K562 (cell line): ENCODE measurements around the gene PPP1R12C. TPM values are rescaled to one million over a fixed set of nuclear protein-coding genes. Genes with fewer than 3 reads are reported as not detected.

Source experiments
- ATF7 ChIP-seq: fragments of 450-650 bp; IDR thresholded peaks from 2 replicates; pipeline ENCODE4 v1.7.1; 2014; ENCODE audit warnings: mild to moderate bottlenecking, moderate library complexity
- CBX8 ChIP-seq: fragments of 200-600 bp; sonication (generic); IDR thresholded peaks from 2 replicates; pipeline ENCODE4 v1.6.1; 2012; ENCODE audit warnings: borderline replicate concordance, mixed run types, low read depth, mild to moderate bottlenecking, moderate library complexity, mixed read lengths, low read length, control low read depth, inconsistent platforms; ENCODE audit not compliant: poor library complexity, severe bottlenecking; ENCODE audit errors: extremely low read depth
- MIER1 ChIP-seq: fragments of 450-650 bp; IDR thresholded peaks from 2 replicates; pipeline ENCODE4 v1.6.1; 2016; ENCODE audit warnings: antibody characterized with exemption, mild to moderate bottlenecking, low read depth
- SMARCE1 ChIP-seq: fragments of 450-650 bp; IDR thresholded peaks from 2 replicates; pipeline ENCODE4 v1.7.1; 2016; ENCODE audit warnings: mild to moderate bottlenecking
- TARDBP ChIP-seq: fragments of 450-650 bp; IDR thresholded peaks from 2 replicates; pipeline ENCODE4 v1.6.1; 2016
- XRCC3 ChIP-seq: fragments of 450-650 bp; IDR thresholded peaks from 2 replicates; pipeline ENCODE4 v1.6.1; 2017; ENCODE audit warnings: mild to moderate bottlenecking, moderate library complexity
- ZBTB8A ChIP-seq: fragments of 450-650 bp; IDR thresholded peaks from 2 replicates; pipeline ENCODE4 v1.6.1; 2018; ENCODE audit warnings: mild to moderate bottlenecking, moderate library complexity; ENCODE audit not compliant: partially characterized antibody
- ZNF707 ChIP-seq: fragments of 250-450 bp; sonication (Bioruptor Pico); conservative IDR thresholded peaks from 2 replicates; pipeline ENCODE4 v1.8.0; 2022; ENCODE audit warnings: inconsistent platforms, mild to moderate bottlenecking, moderate library complexity
- ZSCAN32 ChIP-seq: fragments of 450-650 bp; formaldehyde crosslinking; IDR thresholded peaks from 2 replicates; pipeline ENCODE4 v1.4.0; 2020; ENCODE audit warnings: mild to moderate bottlenecking, moderate library complexity
- polyA plus RNA-seq, 8 experiments: library from polyadenylated mRNA; depleted of rRNA in 4 of 8; stranded (reverse) in 5 of 8; unstranded in 3 of 8; fragments of >200 nt; fragmentation: Nextera tagmentation in 2 of 8; fragmentation: Illumina TruSeq in 1 of 8; extraction: Ambion mirVana in 2 of 8; extraction: Trizol in 1 of 8; gene quantifications; 2 replicates each; pipeline versions ENCODE4 v1.2.1 to v1.2.3, GENCODE V29; 2011 to 2014; ENCODE audit warnings: inconsistent platforms in 1 of 8, missing spikeins in 1 of 8
- total RNA-seq, 7 experiments: library from RNA; depleted of rRNA in 6 of 7; stranded (reverse); fragments of >200 nt in 6 of 7; fragmentation: Illumina TruSeq in 2 of 7; extraction: Trizol in 2 of 7; gene quantifications; 2 replicates each; pipeline versions ENCODE4 v1.2.1 to v1.2.3, GENCODE V29; 2011 to 2021; ENCODE audit warnings: low replicate concordance in 1 of 7
- TF ChIP-seq, protein P1 (sequence below), 2 experiments: fragments of 450-650 bp in 1 of 2; sonication (generic) in 1 of 2; formaldehyde crosslinking in 1 of 2; IDR thresholded peaks in 1 of 2; conservative IDR thresholded peaks in 1 of 2; 2 replicates each; pipeline versions ENCODE4 v1.6.1 to v1.8.1; 2016 to 2023; ENCODE audit warnings: mild to moderate bottlenecking in 2 of 2, moderate library complexity in 2 of 2, inconsistent platforms in 1 of 2, missing genetic modification reagents in 1 of 2
- TF ChIP-seq, protein P2 (sequence below): fragments of 450-650 bp; formaldehyde crosslinking; IDR thresholded peaks from 2 replicates; pipeline ENCODE4 v1.4.0; 2022; ENCODE audit warnings: missing genetic modification characterization
- TF ChIP-seq, protein P3 (sequence below), 2 experiments: fragments of 450-650 bp in 1 of 2; sonication (generic) in 1 of 2; formaldehyde crosslinking; conservative IDR thresholded peaks; 2 replicates each; pipeline versions ENCODE4 v1.4.0 to v1.8.1; 2020 to 2022; ENCODE audit warnings: mild to moderate bottlenecking in 1 of 2, missing genetic modification reagents in 1 of 2
- TF ChIP-seq, protein P4 (sequence below): fragments of 150-350 bp; conservative IDR thresholded peaks from 2 replicates; pipeline ENCODE4 v1.6.1; 2014; ENCODE audit warnings: low read length
- TF ChIP-seq, protein P5 (sequence below): fragments of 450-650 bp; IDR thresholded peaks from 2 replicates; pipeline ENCODE4 v1.6.1; 2014; ENCODE audit warnings: low read depth, mild to moderate bottlenecking, moderate library complexity, borderline replicate concordance

PPP1R12C gene
- total and polyA plus RNA-seq, 9 of the 15 experiments (the other 6 are each of a cell fraction or from before 2014, with no cell fraction given), result 1.8 to 136 (median 33.7) TPM

DNA sequence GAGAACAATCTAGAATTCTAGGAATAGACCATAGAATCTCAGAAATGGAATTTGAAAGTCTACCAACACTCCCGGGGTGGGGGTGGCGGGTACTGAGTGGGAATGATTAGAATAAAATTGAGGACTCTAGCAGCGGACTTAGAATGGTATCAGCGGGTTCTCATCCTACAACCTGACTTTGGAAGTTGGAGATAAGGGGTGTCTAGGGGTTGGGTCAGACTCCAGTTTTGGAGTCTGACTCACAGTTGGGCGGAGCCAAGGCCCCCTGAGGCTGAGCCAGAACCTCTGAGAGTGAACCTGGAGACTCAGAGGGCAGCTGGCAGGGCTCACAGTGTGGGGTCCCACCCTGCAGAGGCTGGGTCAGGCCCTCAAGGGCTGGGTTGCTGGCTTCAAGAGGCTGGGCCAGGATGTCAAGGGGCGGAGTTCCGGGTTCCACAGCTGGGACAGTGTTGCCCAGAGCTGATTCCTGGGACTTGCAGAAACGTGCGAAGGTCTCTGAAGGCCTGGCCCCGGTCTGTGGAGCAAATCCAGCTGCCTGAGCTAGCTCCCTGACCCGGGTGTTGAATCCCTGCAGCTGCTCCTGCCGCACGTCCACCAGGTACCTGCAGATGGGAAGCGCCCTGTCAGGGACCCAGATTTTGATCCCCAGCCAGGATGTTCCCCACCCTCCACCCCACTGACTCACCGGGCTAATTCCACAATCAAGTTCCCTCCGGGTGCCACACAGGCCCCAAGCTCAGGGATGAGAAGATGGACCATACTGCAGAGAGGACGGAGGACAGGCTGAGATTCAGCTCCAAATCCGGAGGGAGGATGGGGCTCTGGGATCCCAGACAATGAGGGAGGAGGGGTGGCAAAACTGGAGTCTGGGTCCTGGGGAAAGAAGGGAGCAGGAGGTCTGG lies 41.7 kb upstream of the PPP1R12C start (continued):
- TF ChIP-seq, protein P1, sequence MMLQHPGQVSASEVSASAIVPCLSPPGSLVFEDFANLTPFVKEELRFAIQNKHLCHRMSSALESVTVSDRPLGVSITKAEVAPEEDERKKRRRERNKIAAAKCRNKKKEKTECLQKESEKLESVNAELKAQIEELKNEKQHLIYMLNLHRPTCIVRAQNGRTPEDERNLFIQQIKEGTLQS (IDR thresholded peaks at IDR 0.05), result peak; percentile 99
- TF ChIP-seq, protein P1 (CRISPR knock-in tag; conservative IDR thresholded peaks at IDR 0.05), result peak; percentile 100
- no peak for TF ChIP-seq CBX8
- TF ChIP-seq, protein P2, sequence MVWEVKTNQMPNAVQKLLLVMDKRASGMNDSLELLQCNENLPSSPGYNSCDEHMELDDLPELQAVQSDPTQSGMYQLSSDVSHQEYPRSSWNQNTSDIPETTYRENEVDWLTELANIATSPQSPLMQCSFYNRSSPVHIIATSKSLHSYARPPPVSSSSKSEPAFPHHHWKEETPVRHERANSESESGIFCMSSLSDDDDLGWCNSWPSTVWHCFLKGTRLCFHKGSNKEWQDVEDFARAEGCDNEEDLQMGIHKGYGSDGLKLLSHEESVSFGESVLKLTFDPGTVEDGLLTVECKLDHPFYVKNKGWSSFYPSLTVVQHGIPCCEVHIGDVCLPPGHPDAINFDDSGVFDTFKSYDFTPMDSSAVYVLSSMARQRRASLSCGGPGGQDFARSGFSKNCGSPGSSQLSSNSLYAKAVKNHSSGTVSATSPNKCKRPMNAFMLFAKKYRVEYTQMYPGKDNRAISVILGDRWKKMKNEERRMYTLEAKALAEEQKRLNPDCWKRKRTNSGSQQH, result no peak
- no peak for TF ChIP-seq ZSCAN32 (CRISPR knock-in tag)
- TF ChIP-seq ZNF707 (CRISPR knock-in tag), result no peak
- TF ChIP-seq, protein P3, sequence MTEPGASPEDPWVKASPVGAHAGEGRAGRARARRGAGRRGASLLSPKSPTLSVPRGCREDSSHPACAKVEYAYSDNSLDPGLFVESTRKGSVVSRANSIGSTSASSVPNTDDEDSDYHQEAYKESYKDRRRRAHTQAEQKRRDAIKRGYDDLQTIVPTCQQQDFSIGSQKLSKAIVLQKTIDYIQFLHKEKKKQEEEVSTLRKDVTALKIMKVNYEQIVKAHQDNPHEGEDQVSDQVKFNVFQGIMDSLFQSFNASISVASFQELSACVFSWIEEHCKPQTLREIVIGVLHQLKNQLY (CRISPR knock-in tag; conservative IDR thresholded peaks at IDR 0.05), result no peak
- TF ChIP-seq MIER1, result no peak
- TF ChIP-seq, protein P4, sequence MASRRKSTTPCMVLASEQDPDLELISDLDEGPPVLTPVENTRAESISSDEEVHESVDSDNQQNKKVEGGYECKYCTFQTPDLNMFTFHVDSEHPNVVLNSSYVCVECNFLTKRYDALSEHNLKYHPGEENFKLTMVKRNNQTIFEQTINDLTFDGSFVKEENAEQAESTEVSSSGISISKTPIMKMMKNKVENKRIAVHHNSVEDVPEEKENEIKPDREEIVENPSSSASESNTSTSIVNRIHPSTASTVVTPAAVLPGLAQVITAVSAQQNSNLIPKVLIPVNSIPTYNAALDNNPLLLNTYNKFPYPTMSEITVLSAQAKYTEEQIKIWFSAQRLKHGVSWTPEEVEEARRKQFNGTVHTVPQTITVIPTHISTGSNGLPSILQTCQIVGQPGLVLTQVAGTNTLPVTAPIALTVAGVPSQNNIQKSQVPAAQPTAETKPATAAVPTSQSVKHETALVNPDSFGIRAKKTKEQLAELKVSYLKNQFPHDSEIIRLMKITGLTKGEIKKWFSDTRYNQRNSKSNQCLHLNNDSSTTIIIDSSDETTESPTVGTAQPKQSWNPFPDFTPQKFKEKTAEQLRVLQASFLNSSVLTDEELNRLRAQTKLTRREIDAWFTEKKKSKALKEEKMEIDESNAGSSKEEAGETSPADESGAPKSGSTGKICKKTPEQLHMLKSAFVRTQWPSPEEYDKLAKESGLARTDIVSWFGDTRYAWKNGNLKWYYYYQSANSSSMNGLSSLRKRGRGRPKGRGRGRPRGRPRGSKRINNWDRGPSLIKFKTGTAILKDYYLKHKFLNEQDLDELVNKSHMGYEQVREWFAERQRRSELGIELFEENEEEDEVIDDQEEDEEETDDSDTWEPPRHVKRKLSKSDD, result no peak
- peak; percentile 91 for TF ChIP-seq SMARCE1
- TF ChIP-seq ZBTB8A, result no peak
- peak; percentile 97 for TF ChIP-seq ATF7
- TF ChIP-seq, protein P5, sequence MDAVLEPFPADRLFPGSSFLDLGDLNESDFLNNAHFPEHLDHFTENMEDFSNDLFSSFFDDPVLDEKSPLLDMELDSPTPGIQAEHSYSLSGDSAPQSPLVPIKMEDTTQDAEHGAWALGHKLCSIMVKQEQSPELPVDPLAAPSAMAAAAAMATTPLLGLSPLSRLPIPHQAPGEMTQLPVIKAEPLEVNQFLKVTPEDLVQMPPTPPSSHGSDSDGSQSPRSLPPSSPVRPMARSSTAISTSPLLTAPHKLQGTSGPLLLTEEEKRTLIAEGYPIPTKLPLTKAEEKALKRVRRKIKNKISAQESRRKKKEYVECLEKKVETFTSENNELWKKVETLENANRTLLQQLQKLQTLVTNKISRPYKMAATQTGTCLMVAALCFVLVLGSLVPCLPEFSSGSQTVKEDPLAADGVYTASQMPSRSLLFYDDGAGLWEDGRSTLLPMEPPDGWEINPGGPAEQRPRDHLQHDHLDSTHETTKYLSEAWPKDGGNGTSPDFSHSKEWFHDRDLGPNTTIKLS, result peak; percentile 32; the same call in 1 of the 2 replicates
- 0 out of 2 replicates have a peak, but pooled peaks have one; percentile 24 for TF ChIP-seq TARDBP
- TF ChIP-seq XRCC3, result no peak
